Aorta (tissue), 5 donors: ENCODE data around the gene ZBTB38. TPM values are rescaled to one million over a fixed set of nuclear protein-coding genes. Genes with fewer than 3 reads are reported as not detected.

Experiments used
- ATAC-seq: fragments of 200-7000 bp; cut with Tn5 transposase; one replicate; pipeline ENCODE4 v1.9.1; 2022; ENCODE audit warnings: moderate library complexity; ENCODE audit not compliant: low FRiP score
- DNase-seq, 2 donors: peaks; one replicate each; pipeline ENCODE4 v3.0.0-alpha.2; 2020
- H3K27ac ChIP-seq, 2 donors: one replicate each; pipeline ENCODE4 v1.5.1; 2013; ENCODE audit warnings: low read length in 2 of 2, mild to moderate bottlenecking in 2 of 2, moderate library complexity in 2 of 2, control low read depth in 1 of 2, inconsistent platforms in 1 of 2, low read depth in 1 of 2
- H3K27me3 ChIP-seq, 2 donors: one replicate each; pipeline ENCODE4 v1.6.1; 2013; ENCODE audit warnings: control low read depth in 1 of 2, low read length in 1 of 2, mild to moderate bottlenecking in 1 of 2, moderate library complexity in 1 of 2; ENCODE audit not compliant: insufficient read depth in 2 of 2, control insufficient read depth in 1 of 2
- H3K36me3 ChIP-seq, 2 donors: one replicate each; pipeline ENCODE4 v1.6.1; 2013; ENCODE audit warnings: control low read depth in 1 of 2, low read length in 1 of 2, mild to moderate bottlenecking in 1 of 2; ENCODE audit not compliant: insufficient read depth in 2 of 2, control insufficient read depth in 1 of 2
- H3K4me1 ChIP-seq, 2 donors: one replicate each; pipeline ENCODE4 v1.6.1; 2013; ENCODE audit warnings: low read length in 2 of 2, control low read depth in 1 of 2, mild to moderate bottlenecking in 1 of 2, moderate library complexity in 1 of 2; ENCODE audit not compliant: insufficient read depth in 2 of 2, control insufficient read depth in 1 of 2
- H3K4me3 ChIP-seq, 2 donors: one replicate each; pipeline ENCODE4 v1.5.1; 2013; ENCODE audit warnings: low read length in 2 of 2, control low read depth in 1 of 2, mild to moderate bottlenecking in 1 of 2
- H3K9me3 ChIP-seq: one replicate; pipeline ENCODE4 v1.6.1; 2013; ENCODE audit warnings: mild to moderate bottlenecking, low read length; ENCODE audit not compliant: control insufficient read depth
- WGBS, 2 donors: extraction: QIAGEN DNeasy Blood & Tissue Kit; methylation state at CpG; one replicate each; pipeline ENCODE4 v1.1.7; 2013; 5-methylcytosine and 5-hydroxymethylcytosine counted together
- intact Hi-C, 2 donors: fragments of 100-400 bp; cut with DNase I; formaldehyde crosslinking; loops; one replicate each; pipeline versions ENCODE4 v1.14.2 to v1.15.0; 2022
- long read RNA-seq, 2 donors: library from polyadenylated mRNA; unstranded; transcript quantifications; one replicate each; pipeline ENCODE4 v2.0.0, GENCODE V29; 2020 to 2021
- polyA plus RNA-seq, 2 donors: library from polyadenylated mRNA; stranded (reverse); fragments of 200-250 nt; gene quantifications; one replicate each; pipeline ENCODE4 v1.2.3, GENCODE V29; 2013
- total RNA-seq, 2 donors: library from RNA; stranded (reverse); fragmentation: NEBNext Ultra II Directional; extraction: Animal tissue kit (Norgen Biotek cat#: 25700); gene quantifications; one replicate each; pipeline ENCODE4 v1.2.1, GENCODE V29; 2021
- donor health status: healthy with polysubstance abuse.
- donor health status: Bipolar disorder and iron deficiency.
- donor health status: DM: no; HTN: no; CAD: no.
- donor health status: DM: no; HTN: no; CAD: no.
- donor health status: DM: yes; HTN: yes; CAD: no.

ZBTB38 gene, protein sequence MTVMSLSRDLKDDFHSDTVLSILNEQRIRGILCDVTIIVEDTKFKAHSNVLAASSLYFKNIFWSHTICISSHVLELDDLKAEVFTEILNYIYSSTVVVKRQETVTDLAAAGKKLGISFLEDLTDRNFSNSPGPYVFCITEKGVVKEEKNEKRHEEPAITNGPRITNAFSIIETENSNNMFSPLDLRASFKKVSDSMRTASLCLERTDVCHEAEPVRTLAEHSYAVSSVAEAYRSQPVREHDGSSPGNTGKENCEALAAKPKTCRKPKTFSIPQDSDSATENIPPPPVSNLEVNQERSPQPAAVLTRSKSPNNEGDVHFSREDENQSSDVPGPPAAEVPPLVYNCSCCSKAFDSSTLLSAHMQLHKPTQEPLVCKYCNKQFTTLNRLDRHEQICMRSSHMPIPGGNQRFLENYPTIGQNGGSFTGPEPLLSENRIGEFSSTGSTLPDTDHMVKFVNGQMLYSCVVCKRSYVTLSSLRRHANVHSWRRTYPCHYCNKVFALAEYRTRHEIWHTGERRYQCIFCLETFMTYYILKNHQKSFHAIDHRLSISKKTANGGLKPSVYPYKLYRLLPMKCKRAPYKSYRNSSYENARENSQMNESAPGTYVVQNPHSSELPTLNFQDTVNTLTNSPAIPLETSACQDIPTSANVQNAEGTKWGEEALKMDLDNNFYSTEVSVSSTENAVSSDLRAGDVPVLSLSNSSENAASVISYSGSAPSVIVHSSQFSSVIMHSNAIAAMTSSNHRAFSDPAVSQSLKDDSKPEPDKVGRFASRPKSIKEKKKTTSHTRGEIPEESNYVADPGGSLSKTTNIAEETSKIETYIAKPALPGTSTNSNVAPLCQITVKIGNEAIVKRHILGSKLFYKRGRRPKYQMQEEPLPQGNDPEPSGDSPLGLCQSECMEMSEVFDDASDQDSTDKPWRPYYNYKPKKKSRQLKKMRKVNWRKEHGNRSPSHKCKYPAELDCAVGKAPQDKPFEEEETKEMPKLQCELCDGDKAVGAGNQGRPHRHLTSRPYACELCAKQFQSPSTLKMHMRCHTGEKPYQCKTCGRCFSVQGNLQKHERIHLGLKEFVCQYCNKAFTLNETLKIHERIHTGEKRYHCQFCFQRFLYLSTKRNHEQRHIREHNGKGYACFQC (N-terminal part only)
- total RNA-seq (100 to 1,000 TPM; 132 to 139 TPM), polyA plus RNA-seq (10 to 100 TPM; 21.2 to 35.8 TPM)
- long read RNA-seq, donor 1, transcript ZBTB38-211 (3 exons, 644 nt), result minor isoform, 9 of 98 reads
- long read RNA-seq, donor 1, transcript ZBTB38-201 (1 exons, 3,588 nt), result major isoform, 24 of 98 reads
- long read RNA-seq, donor 1, partial matches to known transcripts, result 4 of 98 reads
- long read RNA-seq, donor 1, other reads (novel, unspliced or antisense), result 60 of 98 reads
- long read RNA-seq, donor 2, transcript ZBTB38-211 (3 exons, 644 nt), result minor isoform, 5 of 51 reads
- long read RNA-seq, donor 2, transcript ZBTB38-201 (1 exons, 3,588 nt), result major isoform, 11 of 51 reads
- long read RNA-seq, donor 2, partial matches to known transcripts, result 4 of 51 reads
- long read RNA-seq, donor 2, other reads (novel, unspliced or antisense), result 28 of 51 reads

DNA sequence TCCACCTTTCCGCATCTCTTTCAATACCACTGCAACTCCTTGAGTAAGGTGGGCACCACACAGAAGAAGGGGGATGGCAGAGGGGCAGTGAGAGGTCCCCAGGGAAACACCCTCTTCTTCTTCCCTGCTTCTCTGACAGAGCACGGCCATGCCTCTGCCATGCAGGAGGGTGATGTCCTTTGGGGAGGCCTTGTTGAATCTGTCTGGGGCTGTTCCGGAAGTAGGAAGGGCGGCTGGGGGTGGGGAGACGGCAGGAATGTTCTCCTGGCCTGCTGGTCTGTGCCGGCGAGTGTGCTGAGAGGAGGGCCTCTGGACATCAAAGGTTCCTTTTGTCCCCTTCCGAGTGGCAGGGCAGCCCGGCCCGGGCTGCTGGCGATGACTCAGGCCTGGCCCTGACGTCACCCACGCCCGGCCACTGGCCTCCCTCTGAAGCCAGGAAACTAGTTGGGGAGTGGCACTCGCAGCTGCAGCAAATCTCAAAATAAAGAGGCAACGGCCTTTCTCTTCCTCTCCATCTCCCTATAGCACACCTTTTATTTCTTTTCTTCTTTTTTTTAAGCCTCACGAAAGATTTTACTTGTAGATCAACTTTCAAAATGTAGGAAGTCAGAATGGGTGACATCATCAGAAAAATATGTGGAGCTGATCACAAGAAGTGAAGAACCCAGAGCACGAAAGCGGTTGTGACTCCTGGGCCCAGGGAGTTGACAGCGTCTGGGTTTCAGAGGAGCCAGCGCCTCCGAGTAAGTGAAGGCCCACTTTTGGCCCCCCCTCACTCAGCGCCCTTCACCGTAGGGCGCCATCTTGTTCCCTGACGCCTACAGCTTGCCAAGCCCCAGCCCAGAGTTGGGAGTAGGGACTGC, at the start of gene ZBTB38:
ZBTB38 (plus strand) TSS at position 443 of the 863 bp plus-strand sequence. CDS start 73,885 bp downstream, outside the sequence.
- ATAC-seq (peak; percentile 94), DNase-seq (peak; percentile 95 to 96)
- 13 to 15% methylated on average over 25 to 26 of the region's 26 CpGs for WGBS, 2 donors
- H3K27me3 ChIP-seq, result no peaks in the 10 kb centered on the region
- peak within 1 kb of the TSS; percentile 50 to 55 for H3K4me3 ChIP-seq
- intact Hi-C loops, result loop anchor here (1.0 to 5.0 kb wide), 2 partner anchors 34 to 74 kb away; no protein-coding TSS in a partner anchor
- H3K27ac ChIP-seq, result peak within 1 kb of the TSS; percentile 95 to 99
- no peaks in the 10 kb centered on the region for H3K36me3 ChIP-seq
- peaks cover 0 to 1% of the 10 kb centered on the region in 2 donors for H3K4me1 ChIP-seq
- H3K9me3 ChIP-seq, result no peaks in the 10 kb centered on the region

DNA sequence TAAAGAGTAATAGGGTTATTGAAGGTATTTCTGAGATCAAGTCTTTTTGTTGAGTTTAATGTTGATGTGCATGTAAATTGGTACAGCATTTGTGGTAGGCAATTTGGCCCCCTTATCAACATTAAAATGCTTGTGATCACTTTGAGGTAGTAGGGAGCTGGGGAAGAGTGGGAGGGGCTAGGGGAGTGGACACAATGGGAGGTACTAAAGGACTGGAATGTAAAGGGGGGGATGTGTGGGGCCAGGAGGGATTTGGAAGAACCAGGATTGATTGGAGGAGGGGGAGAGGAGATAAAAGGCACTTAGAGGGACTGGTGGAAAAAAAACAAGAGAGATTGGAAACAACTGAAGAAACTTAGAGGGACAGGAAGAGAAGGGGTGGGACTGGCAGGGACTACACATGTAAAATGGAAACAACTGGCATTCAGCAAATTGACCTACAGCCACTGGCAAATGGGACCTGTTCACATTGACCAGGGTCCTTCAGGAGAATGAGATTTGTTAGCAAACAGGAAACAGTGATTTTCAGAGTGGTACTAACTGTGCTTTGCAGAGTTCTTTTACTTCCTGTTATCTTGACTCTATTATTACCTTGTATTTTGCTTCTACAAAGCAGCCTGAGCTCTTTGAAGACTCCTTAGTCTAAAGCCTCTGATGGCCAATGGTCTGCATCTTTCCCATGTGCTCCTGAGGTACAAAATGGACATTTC, 47.8 kb upstream of the ZBTB38 start:
- intact Hi-C loops, result no loop called here
- DNase-seq (no peak), ATAC-seq (no peak)
- no peaks in the 10 kb centered on the region for H3K4me1 ChIP-seq
- H3K27ac ChIP-seq, result no peak overlapping the region
- no peaks in the 10 kb centered on the region for H3K36me3 ChIP-seq
- H3K4me3 ChIP-seq, result no peak overlapping the region
- H3K9me3 ChIP-seq, result no peaks in the 10 kb centered on the region
- no peaks in the 10 kb centered on the region for H3K27me3 ChIP-seq

DNA sequence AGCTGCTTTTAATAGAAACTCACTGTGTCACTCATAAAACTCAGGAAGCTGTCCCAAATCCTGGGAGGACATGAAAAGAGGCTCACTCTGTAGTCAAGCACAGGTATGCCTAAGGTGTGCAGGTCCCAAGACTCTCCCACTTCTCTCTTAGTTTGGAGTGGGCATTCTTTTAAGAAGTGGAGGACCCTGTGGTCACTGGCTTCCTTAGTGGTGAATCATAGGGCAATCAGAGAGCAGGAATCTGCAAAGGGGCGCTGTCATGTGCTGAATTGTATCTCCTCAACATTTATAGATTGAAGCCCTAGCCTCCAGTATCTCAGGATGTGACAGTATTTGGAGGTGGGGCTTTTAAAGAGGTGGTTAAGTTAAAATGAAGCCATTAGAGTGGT, 47.2 kb upstream of the ZBTB38 start:
- Histone ChIP-seq H3K4me3 (no peak overlapping the region), H3K27ac (no peak overlapping the region), H3K4me1 (no peaks in the 10 kb centered on the region), H3K27me3 (no peaks in the 10 kb centered on the region), H3K9me3 (no peaks in the 10 kb centered on the region), H3K36me3 (no peaks in the 10 kb centered on the region)
- DNase-seq, result no peak
- 95 to 96% methylated on average over 1 of the region's 1 CpG for WGBS, 2 donors
- intact Hi-C loops, result no loop called here
- no peak for ATAC-seq

DNA sequence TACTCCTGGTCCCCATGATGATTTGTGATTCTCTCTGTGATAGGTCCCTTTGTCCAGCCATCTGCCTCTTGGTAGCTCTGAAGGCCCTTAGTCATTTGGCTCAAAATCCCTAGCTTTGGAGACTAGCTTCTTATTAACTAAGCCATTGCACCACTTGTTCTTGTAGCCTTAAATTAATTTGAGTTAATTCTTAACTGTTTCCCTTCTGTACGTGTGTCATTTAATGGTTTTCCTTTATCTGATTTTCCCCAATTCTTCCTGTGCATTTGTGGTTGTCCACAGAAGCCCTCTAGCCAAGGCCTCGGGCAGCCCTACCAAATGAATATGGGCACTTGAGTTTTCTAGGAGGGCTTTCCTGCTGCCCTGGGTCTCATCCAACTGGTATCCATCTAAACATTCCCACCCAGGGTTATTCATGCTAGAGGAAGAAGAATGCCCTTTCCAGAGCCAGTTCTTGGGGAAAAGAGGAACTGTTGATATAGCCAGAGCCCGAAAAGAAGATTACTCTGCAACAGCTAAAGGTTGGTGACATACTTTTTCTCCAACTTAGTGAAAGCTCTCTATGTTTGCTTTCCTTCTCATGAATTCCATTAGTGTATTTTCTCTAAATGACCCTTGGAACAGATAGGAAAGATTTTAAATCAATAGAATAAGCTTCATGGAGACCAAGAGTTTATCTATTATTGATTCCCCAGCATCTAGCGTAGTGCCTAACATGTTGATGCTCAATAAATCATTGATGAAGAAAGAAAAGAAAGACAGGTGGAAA, 44.2 kb upstream of the ZBTB38 start:
- DNase-seq, result no peak
- intact Hi-C loops, result no loop called here
- H3K27ac ChIP-seq, result no peak overlapping the region
- H3K4me3 ChIP-seq, result no peak overlapping the region
- H3K4me1 ChIP-seq, result no peaks in the 10 kb centered on the region
- H3K27me3 ChIP-seq, result no peaks in the 10 kb centered on the region
- 85 to 88% methylated on average over 4 of the region's 4 CpGs for WGBS, 2 donors
- ATAC-seq, result no peak
- H3K9me3 ChIP-seq, result no peaks in the 10 kb centered on the region
- H3K36me3 ChIP-seq, result no peaks in the 10 kb centered on the region

DNA sequence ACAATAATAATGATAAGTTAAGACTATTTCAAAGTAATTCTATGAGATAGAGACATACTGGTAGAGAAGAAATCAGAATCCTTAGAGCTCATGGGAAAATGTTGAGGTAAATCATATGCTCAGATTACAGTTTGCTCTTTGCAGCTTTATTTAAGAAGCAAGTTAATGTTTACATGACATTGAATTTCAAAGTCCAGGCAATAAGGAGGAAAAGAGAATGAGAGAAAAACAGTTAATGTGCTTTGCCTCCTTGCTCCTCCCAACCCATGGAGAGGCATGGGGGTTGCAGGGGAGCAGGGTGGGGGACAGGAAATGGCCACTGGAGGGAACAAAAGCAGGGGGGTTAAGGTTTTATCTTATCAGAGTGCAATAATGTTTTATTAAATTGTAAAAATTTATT, 42.2 kb upstream of the ZBTB38 start:
- DNase-seq (no peak), ATAC-seq (no peak)
- no peak overlapping the region for H3K27ac ChIP-seq
- intact Hi-C loops, result no loop called here
- H3K4me1 ChIP-seq, result no peaks in the 10 kb centered on the region
- no peaks in the 10 kb centered on the region for H3K9me3 ChIP-seq
- no peak overlapping the region for H3K4me3 ChIP-seq
- no peaks in the 10 kb centered on the region for H3K36me3 ChIP-seq
- H3K27me3 ChIP-seq, result no peaks in the 10 kb centered on the region

DNA sequence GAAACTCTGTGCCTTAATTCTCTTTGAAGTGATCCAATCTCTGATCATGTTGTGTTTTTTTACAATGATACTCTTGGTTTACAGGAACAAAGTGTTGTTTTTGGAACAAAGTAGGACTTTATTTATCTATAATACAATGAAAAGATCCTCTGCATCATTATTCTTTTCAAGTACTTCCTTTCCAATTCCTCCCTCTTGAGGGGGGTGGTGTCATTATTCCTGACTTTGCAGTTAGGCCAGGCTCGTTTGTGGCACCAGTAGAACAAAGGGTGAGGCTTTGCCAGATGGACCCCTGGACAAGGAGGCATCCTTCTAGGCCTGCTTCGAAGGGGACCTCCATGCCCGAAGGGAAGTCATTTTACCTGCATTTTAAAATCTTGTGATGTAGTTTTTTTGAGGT, 41.7 kb upstream of the ZBTB38 start:
- Histone ChIP-seq H3K36me3 (no peaks in the 10 kb centered on the region), H3K4me3 (no peak overlapping the region), H3K27me3 (no peaks in the 10 kb centered on the region), H3K4me1 (no peaks in the 10 kb centered on the region), H3K9me3 (no peaks in the 10 kb centered on the region), H3K27ac (no peak overlapping the region)
- 83 to 84% methylated on average over 3 of the region's 3 CpGs for WGBS, 2 donors
- DNase-seq (no peak), ATAC-seq (no peak)
- intact Hi-C loops, result no loop called here
